NOMO-1 treated with dmso at 0.1 percent for 144 hours (cell line): ENCODE data around the gene SWAP70.

Experiments
- DNase-seq: peaks from one replicate; lab custom pipeline; 2025; ENCODE audit not compliant: unreplicated experiment; lab: John Stamatoyannopoulos, UW

Gene SWAP70

DNA sequence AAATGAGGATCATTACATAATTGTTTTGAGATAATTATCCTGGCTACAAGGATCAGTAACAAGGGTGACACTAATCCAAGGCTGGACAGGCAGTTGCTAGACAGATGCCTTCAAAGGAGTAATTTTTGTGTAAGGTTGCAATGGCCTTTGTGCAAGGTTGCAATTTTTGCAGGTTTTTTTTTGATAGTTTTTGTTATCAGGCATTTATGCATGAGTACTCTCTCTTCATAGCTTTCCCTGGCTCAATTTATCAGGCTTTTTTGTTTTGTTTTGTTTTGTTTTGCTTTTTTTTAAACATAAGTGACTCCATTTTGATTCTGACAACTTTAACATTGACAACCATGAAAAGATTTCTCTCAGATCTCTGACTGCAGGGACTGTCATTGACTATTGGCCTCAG lies 110.2 kb downstream of the SWAP70 start:
- DNase-seq, result no peak

GRCh38 chr11:9774591-9775397 lies 110.9 kb downstream of the SWAP70 start:
- no peak for DNase-seq

- DNase-seq, result no peak
Observed at GRCh38 chr11:9775398-9775779, 111.5 kb downstream of the SWAP70 start.

GRCh38 chr11:9776203-9776602 lies 112.3 kb downstream of the SWAP70 start:
- DNase-seq, result no peak

GRCh38 chr11:9777066-9777465 lies 113.2 kb downstream of the SWAP70 start:
- no peak for DNase-seq

- DNase-seq, result no peak
Observed at GRCh38 chr11:9777525-9777924, 113.6 kb downstream of the SWAP70 start.

GRCh38 chr11:9780929-9781328 lies 117.1 kb downstream of the SWAP70 start:
- DNase-seq, result no peak

DNA sequence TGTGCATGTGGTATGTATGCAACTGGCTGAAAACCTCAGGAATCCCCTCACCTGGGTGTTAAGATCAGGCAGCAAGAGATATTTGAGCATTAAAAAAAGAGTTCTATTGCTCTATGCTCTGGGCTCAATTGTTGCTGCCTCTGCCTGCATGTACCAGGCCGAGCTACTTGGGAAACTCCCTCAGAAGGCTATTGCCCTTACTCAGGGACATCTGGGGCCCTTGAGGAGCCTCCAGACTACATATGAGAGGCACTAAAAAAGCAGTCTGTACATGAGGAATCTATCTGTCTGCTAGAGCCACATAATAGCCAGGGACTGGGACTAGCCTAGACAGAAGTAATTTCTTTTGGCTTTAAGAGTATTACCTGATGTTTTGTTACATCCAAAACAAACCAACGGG lies 120.1 kb downstream of the SWAP70 start:
- no peak for DNase-seq

DNA sequence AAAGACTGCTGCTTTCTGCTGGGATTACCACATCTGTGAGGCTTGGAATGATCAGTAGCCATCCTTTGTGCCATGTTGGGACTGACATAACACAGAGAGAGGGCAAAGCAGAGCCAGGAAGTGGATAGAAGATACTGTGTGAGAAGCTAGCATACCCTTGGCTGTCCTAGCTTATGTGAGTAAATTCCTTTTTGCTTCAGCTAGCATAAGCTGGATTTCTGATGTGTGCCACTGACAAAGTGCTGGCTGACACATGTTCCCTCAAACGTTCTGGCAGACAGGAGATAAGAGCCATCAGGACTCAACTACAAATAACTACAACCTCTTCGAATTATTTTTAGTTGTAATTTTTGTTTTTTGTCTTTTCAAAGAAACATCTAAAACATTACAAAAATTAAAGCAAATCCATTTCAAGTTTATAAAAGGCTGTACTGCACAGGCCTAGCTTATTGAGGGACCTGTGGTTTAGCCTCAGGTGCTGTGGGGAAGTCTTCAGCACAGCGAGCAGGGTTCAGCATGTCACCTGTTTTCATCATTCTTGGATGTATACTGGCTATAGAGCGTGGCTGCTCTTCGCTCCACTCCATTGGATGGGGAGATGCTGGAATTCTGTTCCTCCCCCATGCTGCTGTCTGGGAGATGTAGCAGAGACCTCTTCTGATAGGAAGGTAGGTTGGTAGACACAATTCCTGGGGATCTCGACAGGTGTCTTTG lies 120.9 kb downstream of the SWAP70 start:
- DNase-seq, result no peak

GRCh38 chr11:9787260-9787659 lies 123.4 kb downstream of the SWAP70 start:
- no peak for DNase-seq

GRCh38 chr11:9787981-9788521 lies 124.2 kb downstream of the SWAP70 start:
- DNase-seq, result peak; percentile 1

DNA sequence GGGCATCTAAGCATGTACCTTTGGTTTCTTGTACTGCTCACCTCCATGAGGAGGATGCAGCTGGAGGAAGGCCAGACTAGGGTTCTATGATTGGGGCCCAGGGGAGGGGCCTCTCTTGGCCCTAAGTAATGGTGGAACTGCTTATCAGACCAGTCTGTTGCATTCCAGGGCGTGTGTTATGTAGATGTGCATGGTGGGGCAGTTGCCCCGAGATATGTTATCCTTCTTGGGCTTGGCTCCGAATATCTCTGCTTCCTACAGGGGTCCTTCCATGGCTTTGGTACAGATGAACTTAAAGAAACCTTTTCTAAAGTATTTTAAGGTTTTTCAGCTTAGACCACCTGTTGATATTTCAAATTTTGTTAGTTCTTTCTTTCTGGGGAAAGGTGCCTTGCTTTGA lies 126.0 kb downstream of the SWAP70 start:
- no peak for DNase-seq

- DNase-seq, result no peak
Observed at GRCh38 chr11:9790703-9791102, 126.8 kb downstream of the SWAP70 start.

DNA sequence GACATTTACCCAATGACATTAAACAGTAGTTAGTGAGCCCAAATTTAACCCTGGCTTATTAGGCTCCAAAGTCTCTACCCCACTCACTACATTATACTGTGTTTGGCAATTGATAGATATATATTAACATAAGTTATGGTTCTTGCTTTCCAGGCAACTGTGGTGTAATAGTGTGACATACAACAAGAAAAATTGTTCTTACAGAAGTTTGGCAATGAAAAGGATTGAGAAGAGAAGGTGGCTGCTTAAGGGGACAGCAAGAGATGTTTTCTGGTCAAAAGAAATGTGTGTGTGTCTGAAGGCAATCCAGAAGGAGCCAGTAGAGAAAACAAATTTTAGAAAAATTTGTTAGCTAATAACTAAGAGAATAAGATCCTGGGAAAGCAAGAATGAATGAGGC lies 132.4 kb downstream of the SWAP70 start:
- DNase-seq, result no peak

GRCh38 chr11:9796854-9797253 lies 133.0 kb downstream of the SWAP70 start:
- DNase-seq, result no peak

DNA sequence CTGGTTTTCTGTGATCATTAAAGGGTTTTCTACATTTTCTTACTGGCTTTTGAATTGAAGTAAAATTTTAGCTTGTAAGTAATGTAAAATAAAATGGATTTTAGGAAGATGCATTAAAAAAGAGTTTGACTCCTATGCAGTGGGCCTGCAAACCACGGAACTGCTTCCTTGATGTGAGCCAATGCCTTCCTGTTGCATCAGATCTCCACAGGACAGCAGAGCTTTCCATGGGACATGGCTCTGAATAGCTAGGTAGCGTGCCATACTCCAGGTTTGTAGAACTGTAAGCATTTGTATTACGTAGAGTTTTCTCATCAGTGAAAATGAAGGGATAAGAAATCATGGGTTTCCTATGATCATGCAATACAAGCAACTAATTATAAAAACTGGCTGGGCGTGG lies 133.4 kb downstream of the SWAP70 start:
- DNase-seq, result no peak

DNA sequence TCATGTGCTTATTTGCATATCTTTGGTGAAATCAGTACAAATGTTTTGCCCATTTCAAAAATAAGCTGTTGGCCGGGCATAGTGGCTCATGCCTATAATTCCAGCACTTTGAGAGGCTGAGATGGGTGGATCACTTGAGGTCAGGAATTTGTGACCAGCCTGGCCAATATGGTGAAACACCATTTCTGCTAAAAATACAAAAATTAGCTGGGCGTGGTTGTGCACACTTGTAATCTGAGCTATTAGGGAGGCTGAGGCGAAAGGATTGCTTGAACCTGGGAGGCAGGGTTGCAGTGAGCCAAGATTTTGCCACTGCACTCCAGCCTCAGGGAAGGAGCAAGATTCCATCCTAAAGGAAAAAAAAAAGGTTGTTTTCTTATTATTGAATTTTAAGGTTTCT lies 136.0 kb downstream of the SWAP70 start:
- no peak for DNase-seq

DNA sequence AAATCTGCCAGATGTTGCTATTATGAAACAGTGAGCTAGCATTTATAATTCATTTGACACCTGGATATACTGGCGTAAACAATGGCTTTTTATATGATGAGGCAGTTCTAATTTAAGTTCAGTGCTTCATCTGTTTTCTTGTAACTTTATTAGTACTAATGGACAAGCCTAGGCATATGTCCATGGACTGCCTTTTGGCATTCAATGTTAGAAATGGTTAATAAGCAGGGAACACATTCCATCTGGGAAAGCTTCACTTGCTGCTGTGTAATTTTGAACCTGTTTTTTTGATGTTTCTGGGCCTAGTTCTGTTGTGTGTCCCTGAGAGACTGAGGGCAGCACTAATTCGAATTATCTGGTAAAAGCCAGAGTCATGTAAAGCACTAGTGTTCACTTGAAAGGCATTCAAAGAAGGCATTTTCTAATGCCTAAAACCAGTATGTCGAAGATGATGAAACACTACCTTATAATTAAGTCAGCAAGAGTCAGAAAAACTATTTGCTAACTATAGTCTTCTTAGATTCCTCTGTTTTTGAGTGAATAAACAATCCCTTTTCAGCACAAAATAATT lies 138.5 kb downstream of the SWAP70 start:
- DNase-seq, result no peak
